Thyroid gland (tissue), 4 donors: ENCODE data around the gene PRKCA. TPM values are rescaled to one million over a fixed set of nuclear protein-coding genes. Genes with fewer than 3 reads are reported as not detected.
"Not testable (repeated sequence)": the region's sequence is repeated elsewhere in the genome, so short reads cannot be mapped to it uniquely, and the experiment has no call there.

Source experiments
- DNase-seq, 2 donors: peaks; one replicate each; pipeline ENCODE4 v3.0.0-alpha.2; 2019
- H3K27ac ChIP-seq, 3 donors: fragments of 200-600 bp; sonication (generic); 1 replicate in 2 of 3; 2 replicates in 1 of 3; pipeline ENCODE4 v1.5.1; 2016 to 2019; ENCODE audit warnings: mild to moderate bottlenecking in 1 of 3, moderate library complexity in 1 of 3
- H3K27me3 ChIP-seq: fragments of 200-600 bp; sonication (generic); one replicate; pipeline ENCODE4 v1.5.1; 2019
- H3K36me3 ChIP-seq, 2 donors: fragments of 200-600 bp; sonication (generic); one replicate each; pipeline ENCODE4 v1.5.1; 2016 to 2019
- H3K4me1 ChIP-seq, 2 donors: fragments of 200-600 bp; sonication (generic); one replicate each; pipeline ENCODE4 v1.5.1; 2017 to 2019
- H3K4me3 ChIP-seq, 3 donors: fragments of 200-600 bp; sonication (generic); replicated peaks in 1 of 3; 1 replicate in 2 of 3; 2 replicates in 1 of 3; pipeline ENCODE4 v1.5.1; 2016; ENCODE audit warnings: mild to moderate bottlenecking in 1 of 3
- H3K9me3 ChIP-seq: fragments of 200-600 bp; sonication (generic); one replicate; pipeline ENCODE4 v1.5.1; 2017
- CTCF ChIP-seq, 6 experiments: fragments of 200-600 bp in 3 of 6; fragments of 450-650 bp in 3 of 6; sonication (generic) in 3 of 6; IDR thresholded peaks; one replicate each; pipeline ENCODE4 v1.5.1; 2016 to 2019; ENCODE audit warnings: antibody characterized with exemption in 6 of 6, mild to moderate bottlenecking in 2 of 6, inconsistent platforms in 1 of 6, moderate library complexity in 1 of 6
- POLR2A ChIP-seq, 2 donors: fragments of 450-650 bp; IDR thresholded peaks; one replicate each; pipeline ENCODE4 v1.6.1; 2017; ENCODE audit warnings: antibody characterized with exemption in 2 of 2, mild to moderate bottlenecking in 2 of 2, moderate library complexity in 1 of 2
- WGBS, 2 donors: methylation state at CpG; one replicate each; pipeline ENCODE4 v1.1.5; 2017; 5-methylcytosine and 5-hydroxymethylcytosine counted together
- intact Hi-C: fragments of 100-400 bp; cut with DNase I; formaldehyde crosslinking; loops from one replicate; pipeline ENCODE4 v1.15.1; 2023
- total RNA-seq, 4 donors: library from RNA; depleted of rRNA; stranded (reverse); fragments of >200 nt; gene quantifications; one replicate each; pipeline ENCODE4 v1.2.3, GENCODE V29; 2016

The PRKCA gene
- total RNA-seq, 4 donors from 2014 or later: 6.7 to 24.2 (median 15.3) TPM

GRCh38 chr17:66620528-66620927, 318.1 kb downstream of the PRKCA start:
- H3K36me3 ChIP-seq: no peaks in the 10 kb centered on the region
- intact Hi-C loops: no loop called here
- no peak overlapping the region for H3K4me3 ChIP-seq
- DNase-seq: no peak
- H3K27ac ChIP-seq: no peak overlapping the region
- H3K9me3 ChIP-seq: no peaks in the 10 kb centered on the region
- no peaks in the 10 kb centered on the region for H3K27me3 ChIP-seq
- no peak for TF ChIP-seq POLR2A (IDR thresholded peaks at IDR 0.05)
- no peak for TF ChIP-seq CTCF (IDR thresholded peaks at IDR 0.05)
- no peaks in the 10 kb centered on the region for H3K4me1 ChIP-seq
- 79 to 87% methylated on average over 2 of the region's 2 CpGs for WGBS, 2 donors

GRCh38 chr17:66624630-66625029, 322.2 kb downstream of the PRKCA start:
- 93% methylated on average over 2 of the region's 2 CpGs for WGBS, 2 donors
- intact Hi-C loops, H3K4me3 ChIP-seq: not testable (repeated sequence)

GRCh38 chr17:66625311-66625767, 322.9 kb downstream of the PRKCA start:
- TF ChIP-seq POLR2A (IDR thresholded peaks at IDR 0.05) (no peak), CTCF (IDR thresholded peaks at IDR 0.05) (peak in 3 of 6 experiments; percentile 28 to 48 (median 45))
- no peaks in the 10 kb centered on the region for H3K27me3 ChIP-seq
- no peak for DNase-seq
- no peak overlapping the region for H3K27ac ChIP-seq
- no peak overlapping the region for H3K4me3 ChIP-seq
- no peaks in the 10 kb centered on the region for H3K9me3 ChIP-seq
- WGBS, 2 donors: 73 to 74% methylated on average over 2 of the region's 2 CpGs
- H3K36me3 ChIP-seq: no peaks in the 10 kb centered on the region
- H3K4me1 ChIP-seq: no peaks in the 10 kb centered on the region
- intact Hi-C loops: no loop called here

More at GRCh38 chr17:66624630-66625029, 322.2 kb downstream of the PRKCA start:
- H3K9me3 ChIP-seq, H3K27me3 ChIP-seq, H3K4me1 ChIP-seq, H3K36me3 ChIP-seq, DNase-seq, H3K27ac ChIP-seq: not testable (repeated sequence)

- H3K9me3 ChIP-seq: no peaks in the 10 kb centered on the region
- H3K27ac ChIP-seq: no peak overlapping the region
- intact Hi-C loops: no loop called here
- no peak for DNase-seq
- WGBS, 2 donors: 77 to 78% methylated on average over 4 of the region's 4 CpGs
- H3K36me3 ChIP-seq: no peaks in the 10 kb centered on the region
- TF ChIP-seq CTCF (IDR thresholded peaks at IDR 0.05) (no peak), POLR2A (IDR thresholded peaks at IDR 0.05) (no peak)
- H3K27me3 ChIP-seq: no peaks in the 10 kb centered on the region
- H3K4me1 ChIP-seq: no peaks in the 10 kb centered on the region
- no peak overlapping the region for H3K4me3 ChIP-seq
These were observed 325.6 kb downstream of the PRKCA start for GRCh38 chr17:66627985-66628384.

GRCh38 chr17:66629762-66630161, 327.3 kb downstream of the PRKCA start:
- Histone ChIP-seq H3K9me3 (no peaks in the 10 kb centered on the region), H3K36me3 (no peaks in the 10 kb centered on the region), H3K4me3 (no peak overlapping the region), H3K27ac (no peak overlapping the region), H3K4me1 (no peaks in the 10 kb centered on the region), H3K27me3 (no peaks in the 10 kb centered on the region)
- TF ChIP-seq POLR2A (IDR thresholded peaks at IDR 0.05): no peak
- TF ChIP-seq CTCF (IDR thresholded peaks at IDR 0.05): no peak
- WGBS, 2 donors: 84 to 92% methylated on average over 3 of the region's 3 CpGs
- intact Hi-C loops: no loop called here
- DNase-seq: no peak

GRCh38 chr17:66630379-66630778, 328.0 kb downstream of the PRKCA start:
- no peaks in the 10 kb centered on the region for H3K27me3 ChIP-seq
- no peak for DNase-seq
- no peaks in the 10 kb centered on the region for H3K4me1 ChIP-seq
- TF ChIP-seq CTCF (IDR thresholded peaks at IDR 0.05): no peak
- TF ChIP-seq POLR2A (IDR thresholded peaks at IDR 0.05): no peak
- H3K4me3 ChIP-seq: no peak overlapping the region
- 95 to 98% methylated on average over 2 of the region's 2 CpGs for WGBS, 2 donors
- H3K27ac ChIP-seq: no peak overlapping the region
- H3K9me3 ChIP-seq: no peaks in the 10 kb centered on the region
- H3K36me3 ChIP-seq: no peaks in the 10 kb centered on the region
- intact Hi-C loops: no loop called here
